K562 (cell line): ENCODE results near the gene RHAG. TPM values are rescaled to one million over a fixed set of nuclear protein-coding genes. Genes with fewer than 3 reads are reported as not detected.

Experiments used
- CEBPB ChIP-seq: fragments of 450-650 bp; IDR thresholded peaks from 2 replicates; pipeline ENCODE4 v1.6.1; 2016; ENCODE audit warnings: missing genetic modification characterization, missing compliant biosample characterization
- CGGBP1 ChIP-seq: fragments of 250-450 bp; sonication (Bioruptor Pico); IDR thresholded peaks from 2 replicates; pipeline ENCODE4 v1.9.0; 2021; ENCODE audit warnings: mild to moderate bottlenecking
- CHD1 ChIP-seq: fragments of 200-600 bp; sonication (generic); IDR thresholded peaks from one replicate; pipeline ENCODE4 v1.6.1; 2012; ENCODE audit warnings: mild to moderate bottlenecking, moderate library complexity, low read length, inconsistent platforms
- CHD4 ChIP-seq: fragments of 200-600 bp; sonication (generic); IDR thresholded peaks from 3 replicates; pipeline ENCODE4 v1.6.1; 2012; ENCODE audit warnings: low read depth, mild to moderate bottlenecking, mixed read lengths, low read length, inconsistent platforms; ENCODE audit not compliant: insufficient read depth, insufficient replicate concordance, poor library complexity, severe bottlenecking
- ELF4 ChIP-seq: fragments of 450-650 bp; formaldehyde crosslinking; IDR thresholded peaks from 2 replicates; pipeline ENCODE4 v1.4.0; 2022; ENCODE audit warnings: missing genetic modification characterization
- FOXM1 ChIP-seq, 2 experiments: fragments of 450-650 bp in 1 of 2; sonication (generic) in 1 of 2; formaldehyde crosslinking in 1 of 2; IDR thresholded peaks; 2 replicates each; pipeline versions ENCODE4 v1.6.1 to v1.9.0; 2017 to 2022; ENCODE audit warnings: low read depth in 2 of 2, mild to moderate bottlenecking in 2 of 2, missing genetic modification reagents in 1 of 2, moderate library complexity in 1 of 2
- MAFF ChIP-seq: IDR thresholded peaks from 2 replicates; pipeline ENCODE4 v1.6.1; 2012; ENCODE audit warnings: low read length, improper control_type of control experiment
- MGA ChIP-seq: fragments of 450-650 bp; IDR thresholded peaks from 2 replicates; pipeline ENCODE4 v1.6.1; 2016; ENCODE audit warnings: mild to moderate bottlenecking, moderate library complexity
- NRF1 ChIP-seq, 2 experiments: fragments of 450-650 bp; IDR thresholded peaks in 1 of 2; conservative IDR thresholded peaks in 1 of 2; 2 replicates each; pipeline ENCODE4 v1.6.1; 2014; ENCODE audit warnings: mild to moderate bottlenecking in 2 of 2
- PHF21A ChIP-seq: fragments of 450-650 bp; IDR thresholded peaks from 2 replicates; pipeline ENCODE4 v1.6.1; 2017; ENCODE audit warnings: low read depth, borderline replicate concordance
- PML ChIP-seq: IDR thresholded peaks from 2 replicates; pipeline ENCODE4 v1.6.1; 2012; ENCODE audit warnings: low read length, inconsistent platforms
- VEZF1 ChIP-seq: fragments of 200-800 bp; sonication (Bioruptor generic); IDR thresholded peaks from 2 replicates; pipeline ENCODE4 v1.6.1; 2017; ENCODE audit warnings: missing genetic modification characterization, missing compliant biosample characterization
- ZFX ChIP-seq: sonication (generic); formaldehyde crosslinking; IDR thresholded peaks from 2 replicates; pipeline ENCODE4 v1.8.0; 2022; ENCODE audit warnings: mild to moderate bottlenecking, missing genetic modification reagents, moderate library complexity
- ZNF76 ChIP-seq: fragments of 250-450 bp; sonication (Bioruptor Pico); IDR thresholded peaks from 2 replicates; pipeline ENCODE4 v1.4.0; 2020; ENCODE audit warnings: mild to moderate bottlenecking, moderate library complexity, borderline replicate concordance
- polyA plus RNA-seq, 8 experiments: library from polyadenylated mRNA; depleted of rRNA in 4 of 8; stranded (reverse) in 5 of 8; unstranded in 3 of 8; fragments of >200 nt; fragmentation: Nextera tagmentation in 2 of 8; fragmentation: Illumina TruSeq in 1 of 8; extraction: Ambion mirVana in 2 of 8; extraction: Trizol in 1 of 8; gene quantifications; 2 replicates each; pipeline versions ENCODE4 v1.2.1 to v1.2.3, GENCODE V29; 2011 to 2014; ENCODE audit warnings: inconsistent platforms in 1 of 8, missing spikeins in 1 of 8
- total RNA-seq, 7 experiments: library from RNA; depleted of rRNA in 6 of 7; stranded (reverse); fragments of >200 nt in 6 of 7; fragmentation: Illumina TruSeq in 2 of 7; extraction: Trizol in 2 of 7; gene quantifications; 2 replicates each; pipeline versions ENCODE4 v1.2.1 to v1.2.3, GENCODE V29; 2011 to 2021; ENCODE audit warnings: low replicate concordance in 1 of 7

Gene RHAG
- total and polyA plus RNA-seq, 9 of the 15 experiments (the other 6 are each of a cell fraction or from before 2014, with no cell fraction given): 290 to 1,202 (median 505) TPM

DNA sequence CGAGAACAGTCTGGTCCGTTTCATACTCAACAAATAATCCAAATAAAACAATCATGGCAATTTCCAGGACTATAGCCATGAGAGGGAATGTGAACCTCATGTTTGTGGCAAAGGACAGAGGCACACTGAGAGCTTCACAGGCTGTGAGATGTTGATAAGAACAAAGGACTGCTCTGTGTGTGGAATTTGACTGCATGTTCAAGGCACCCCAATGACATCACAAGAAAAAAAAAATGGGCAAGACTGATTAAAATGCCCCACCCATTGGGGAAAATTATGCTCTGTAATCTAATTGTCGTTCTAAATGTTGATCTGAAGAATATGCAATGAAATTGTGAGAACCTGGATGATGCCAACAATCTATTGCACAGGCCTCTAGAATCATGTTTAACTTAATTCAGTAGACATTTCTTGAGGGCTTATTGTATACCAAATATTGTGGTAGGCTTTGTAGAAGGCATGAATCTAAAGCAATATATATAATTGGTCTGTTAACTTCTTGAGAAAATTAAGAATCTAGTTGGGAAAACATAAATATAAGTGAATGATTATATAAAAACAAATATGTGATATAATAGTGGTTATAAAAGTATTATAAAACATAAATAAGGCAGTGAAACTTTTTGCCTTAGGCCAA, at the start of gene RHAG (continued):
- TF ChIP-seq CHD4 (no peak), PHF21A (no peak), ZNF76 (CRISPR knock-in tag) (no peak), CHD1 (no peak), MAFF (peak; percentile 24; the same call in 1 of the 2 replicates), FOXM1 (IDR thresholded peaks at IDR 0.05; ENCODE audit: low read depth) (no peak; the same call in 1 of the 2 replicates), FOXM1 (CRISPR knock-in tag; IDR thresholded peaks at IDR 0.05; ENCODE audit: low read depth) (no peak), CEBPB (tag) (no peak), VEZF1 (peak; percentile 38; the same call in 1 of the 2 replicates), CGGBP1 (CRISPR knock-in tag) (no peak), NRF1 (conservative IDR thresholded peaks at IDR 0.05 in 1 of 2, IDR thresholded peaks at IDR 0.05 in 1 of 2) (no peak; a peak in 1 of 4 replicates), PML (peak; percentile 93), ELF4 (no peak), MGA (peak; percentile 38; the same call in 1 of the 2 replicates), ZFX (no peak)
